ENCODE results near the gene MPP4. TPM values are rescaled to one million over a fixed set of nuclear protein-coding genes. Genes with fewer than 3 reads are reported as not detected.

MPP4 gene
- total and polyA plus RNA-seq, 2 donors from 2014 or later = 0.19 TPM; not detected in 1

- TF ChIP-seq, protein P1, sequence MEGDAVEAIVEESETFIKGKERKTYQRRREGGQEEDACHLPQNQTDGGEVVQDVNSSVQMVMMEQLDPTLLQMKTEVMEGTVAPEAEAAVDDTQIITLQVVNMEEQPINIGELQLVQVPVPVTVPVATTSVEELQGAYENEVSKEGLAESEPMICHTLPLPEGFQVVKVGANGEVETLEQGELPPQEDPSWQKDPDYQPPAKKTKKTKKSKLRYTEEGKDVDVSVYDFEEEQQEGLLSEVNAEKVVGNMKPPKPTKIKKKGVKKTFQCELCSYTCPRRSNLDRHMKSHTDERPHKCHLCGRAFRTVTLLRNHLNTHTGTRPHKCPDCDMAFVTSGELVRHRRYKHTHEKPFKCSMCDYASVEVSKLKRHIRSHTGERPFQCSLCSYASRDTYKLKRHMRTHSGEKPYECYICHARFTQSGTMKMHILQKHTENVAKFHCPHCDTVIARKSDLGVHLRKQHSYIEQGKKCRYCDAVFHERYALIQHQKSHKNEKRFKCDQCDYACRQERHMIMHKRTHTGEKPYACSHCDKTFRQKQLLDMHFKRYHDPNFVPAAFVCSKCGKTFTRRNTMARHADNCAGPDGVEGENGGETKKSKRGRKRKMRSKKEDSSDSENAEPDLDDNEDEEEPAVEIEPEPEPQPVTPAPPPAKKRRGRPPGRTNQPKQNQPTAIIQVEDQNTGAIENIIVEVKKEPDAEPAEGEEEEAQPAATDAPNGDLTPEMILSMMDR (IDR thresholded peaks at IDR 0.05; ENCODE audit: borderline replicate concordance, extremely low read depth, insufficient read depth) = no peak
- no peaks in the 10 kb centered on the region for H3K27me3 ChIP-seq (ENCODE audit: control insufficient read depth, insufficient read depth, low read length)
- intact Hi-C loops (cut with DNase I) = no loop called here
- H3K4me3 ChIP-seq (ENCODE audit: low read length in 3 of 3) = no peak overlapping the region
- H3K4me1 ChIP-seq (ENCODE audit: control insufficient read depth in 2 of 3, insufficient read depth in 2 of 3, low read depth in 1 of 3, low read length in 3 of 3) = no peaks in the 10 kb centered on the region
- FAIRE-seq = no peak
- no peaks in the 10 kb centered on the region for H3K9me3 ChIP-seq (ENCODE audit: control insufficient read depth in 2 of 3, insufficient read depth in 1 of 3, low read length in 3 of 3)
- no peak overlapping the region for H3K9ac ChIP-seq (ENCODE audit: low read length in 3 of 3)
- peaks cover under 1 to 14% (median 3%) of the 10 kb centered on the region in 3 donors for H3K36me3 ChIP-seq (ENCODE audit: control insufficient read depth in 2 of 3, insufficient read depth in 3 of 3, low read length in 3 of 3)
- H3K27ac ChIP-seq (ENCODE audit: low read depth in 2 of 2, low read length in 2 of 2) = no peak overlapping the region
- DNase-seq = no peak
Measured at GRCh38 chr2:201628545-201628944, 69.9 kb downstream of the MPP4 start.

GRCh38 chr2:201622306-201622970, 76.0 kb downstream of the MPP4 start:
- Histone ChIP-seq H3K4me1 (ENCODE audit: control insufficient read depth in 2 of 3, insufficient read depth in 2 of 3, low read depth in 1 of 3, low read length in 3 of 3) (no peaks in the 10 kb centered on the region), H3K36me3 (ENCODE audit: control insufficient read depth in 2 of 3, insufficient read depth in 3 of 3, low read length in 3 of 3) (peaks cover 0 to 3% (median 0%) of the 10 kb centered on the region in 3 donors), H3K4me3 (ENCODE audit: low read length in 3 of 3) (no peak overlapping the region), H3K27ac (ENCODE audit: low read depth in 2 of 2, low read length in 2 of 2) (no peak overlapping the region), H3K9ac (ENCODE audit: low read length in 3 of 3) (no peak overlapping the region), H3K9me3 (ENCODE audit: control insufficient read depth in 2 of 3, insufficient read depth in 1 of 3, low read length in 3 of 3) (no peaks in the 10 kb centered on the region), H3K27me3 (ENCODE audit: control insufficient read depth, insufficient read depth, low read length) (no peaks in the 10 kb centered on the region)
- TF ChIP-seq, protein P1 (IDR thresholded peaks at IDR 0.05; ENCODE audit: borderline replicate concordance, extremely low read depth, insufficient read depth) = no peak
- DNase-seq (no peak), FAIRE-seq (no peak)
- intact Hi-C loops (cut with DNase I) = no loop called here

DNA sequence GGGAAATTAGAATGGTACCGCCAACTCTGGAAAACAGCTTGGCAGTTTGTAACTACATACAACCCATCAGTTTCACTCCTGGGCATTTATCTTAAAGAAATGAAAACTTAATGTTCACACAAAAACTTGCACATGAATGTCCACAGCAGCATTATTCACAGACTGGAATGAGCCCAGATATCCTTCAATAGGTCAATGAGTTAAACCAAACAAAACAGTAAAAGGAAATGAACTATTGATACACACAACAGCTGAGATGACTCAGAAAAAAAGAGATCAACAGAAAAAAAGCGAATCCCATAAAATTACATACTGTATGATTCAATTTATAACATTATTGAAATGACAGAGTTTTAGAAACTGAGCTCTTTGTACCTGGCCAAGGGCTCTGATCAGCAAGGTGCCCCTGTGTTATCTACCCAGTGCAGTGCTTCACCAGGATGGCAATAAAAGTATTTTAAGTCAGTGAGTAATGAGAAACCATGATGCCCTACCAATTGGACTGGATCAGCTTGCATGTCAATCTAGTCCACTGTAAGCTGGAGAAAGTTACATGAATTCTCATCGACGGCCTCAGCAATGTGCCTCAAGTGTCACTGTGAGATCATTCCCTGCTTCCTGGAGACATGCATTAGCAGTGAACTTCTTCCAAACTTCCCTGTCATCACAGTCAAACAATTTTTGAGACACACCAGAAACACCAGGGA, 77.0 kb downstream of the MPP4 start:
- intact Hi-C loops (cut with DNase I) = no loop called here
- Histone ChIP-seq H3K27me3 (ENCODE audit: control insufficient read depth, insufficient read depth, low read length) (no peaks in the 10 kb centered on the region), H3K27ac (ENCODE audit: low read depth in 2 of 2, low read length in 2 of 2) (no peak overlapping the region), H3K9me3 (ENCODE audit: control insufficient read depth in 2 of 3, insufficient read depth in 1 of 3, low read length in 3 of 3) (no peaks in the 10 kb centered on the region), H3K4me3 (ENCODE audit: low read length in 3 of 3) (no peak overlapping the region), H3K4me1 (ENCODE audit: control insufficient read depth in 2 of 3, insufficient read depth in 2 of 3, low read depth in 1 of 3, low read length in 3 of 3) (no peaks in the 10 kb centered on the region), H3K9ac (ENCODE audit: low read length in 3 of 3) (no peak overlapping the region), H3K36me3 (ENCODE audit: control insufficient read depth in 2 of 3, insufficient read depth in 3 of 3, low read length in 3 of 3) (peaks cover 0 to 3% (median 0%) of the 10 kb centered on the region in 3 donors)
- TF ChIP-seq, protein P1 (IDR thresholded peaks at IDR 0.05; ENCODE audit: borderline replicate concordance, extremely low read depth, insufficient read depth) = no peak
- DNase-seq (no peak), FAIRE-seq (no peak)

Data from kidney (tissue), 14 donors.